HPDE6-E6E7 (cell line): ENCODE results near the gene ITGB1BP2.
"Not testable (repeated sequence)": the region's sequence is repeated elsewhere in the genome, so short reads cannot be mapped to it uniquely, and the experiment has no call there.

Experiments
- DNase-seq: peaks from one replicate; pipeline ENCODE4 v3.0.0; 2011; ENCODE audit warnings: missing footprints; ENCODE audit errors: extremely low spot score

Gene ITGB1BP2

GRCh38 chrX:71302461-71303213 is 1.1 kb downstream of the ITGB1BP2 start:
- DNase-seq = no peak

GRCh38 chrX:71304561-71304960 is 3.0 kb downstream of the ITGB1BP2 start:
- no peak for DNase-seq

- no peak for DNase-seq
Measured at GRCh38 chrX:71315917-71316316, 14.4 kb downstream of the ITGB1BP2 start.

- DNase-seq = not testable (repeated sequence)
Measured at GRCh38 chrX:71316959-71317358, 15.4 kb downstream of the ITGB1BP2 start.

GRCh38 chrX:71320126-71320525 is 18.6 kb downstream of the ITGB1BP2 start:
- DNase-seq = no peak

- no peak for DNase-seq
Measured at GRCh38 chrX:71321731-71322130, 20.2 kb downstream of the ITGB1BP2 start.

GRCh38 chrX:71324452-71324851 is 22.9 kb downstream of the ITGB1BP2 start:
- DNase-seq = not testable (repeated sequence)

GRCh38 chrX:71326394-71326793 is 24.8 kb downstream of the ITGB1BP2 start:
- DNase-seq = no peak

- not testable (repeated sequence) for DNase-seq
Measured at GRCh38 chrX:71349151-71349665, 47.7 kb downstream of the ITGB1BP2 start.

- DNase-seq = not testable (repeated sequence)
Measured at GRCh38 chrX:71349867-71350266, 48.3 kb downstream of the ITGB1BP2 start.

- not testable (repeated sequence) for DNase-seq
Measured at GRCh38 chrX:71352439-71352838, 50.9 kb downstream of the ITGB1BP2 start.
